ENCODE results near the gene SLC8A3.

SLC8A3 gene

DNA sequence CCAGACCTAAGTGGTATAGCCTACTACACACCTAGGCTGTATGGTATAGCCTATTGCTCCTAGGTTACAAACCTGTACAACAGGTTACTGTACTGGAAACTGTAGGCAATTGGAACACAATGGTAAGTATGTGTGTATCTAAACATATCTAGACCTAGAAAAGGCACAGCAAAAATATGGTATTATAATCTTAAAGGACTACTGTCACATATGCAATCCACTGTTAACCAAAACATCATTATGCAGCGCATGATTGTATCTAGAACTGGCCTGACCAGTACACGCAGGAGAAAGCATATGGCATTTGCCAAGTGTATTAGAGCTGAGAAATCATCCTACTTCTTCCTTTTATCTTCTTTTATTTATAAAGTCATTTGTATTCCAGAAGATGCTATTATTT lies 75.5 kb downstream of the SLC8A3 start:
- no peak for DNase-seq

DNA sequence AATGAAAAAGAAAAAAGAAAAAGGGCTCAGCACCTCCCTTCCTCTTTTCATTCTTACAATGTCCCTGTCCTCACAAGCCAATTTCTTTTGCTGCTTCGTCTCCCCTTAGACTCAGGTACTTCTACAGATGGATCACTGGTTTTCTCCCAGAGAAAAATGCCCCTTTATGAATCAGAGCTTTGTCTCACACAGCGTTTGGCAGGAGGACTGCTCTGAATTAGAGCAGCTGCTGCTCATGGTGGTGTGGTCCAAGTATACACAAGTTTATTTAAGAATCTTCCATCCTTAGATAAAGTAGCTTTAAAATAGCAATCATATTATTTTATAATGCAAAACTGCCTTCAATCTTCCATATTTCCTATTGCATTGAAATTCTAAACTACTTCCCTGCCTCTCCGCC lies 80.3 kb downstream of the SLC8A3 start:
- no peak for DNase-seq

DNA sequence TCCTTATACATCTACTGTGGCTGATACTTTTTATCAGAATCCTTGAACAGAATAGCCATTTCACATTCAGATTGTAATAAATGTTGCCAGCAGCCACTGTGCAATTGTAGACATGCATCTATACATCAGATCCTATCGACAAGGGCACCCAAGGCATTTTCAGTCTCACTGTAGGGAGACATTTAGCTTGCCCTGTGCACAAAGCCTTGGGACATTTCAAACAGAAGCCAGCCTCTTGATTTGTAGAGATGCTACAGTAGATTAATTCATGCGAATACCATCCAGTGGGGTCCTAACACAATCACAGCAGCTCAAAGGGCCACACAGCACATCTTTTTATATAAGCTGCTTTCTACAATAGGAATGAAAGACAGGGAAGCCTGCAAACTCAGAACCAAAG lies 81.4 kb downstream of the SLC8A3 start:
- no peak for DNase-seq

DNA sequence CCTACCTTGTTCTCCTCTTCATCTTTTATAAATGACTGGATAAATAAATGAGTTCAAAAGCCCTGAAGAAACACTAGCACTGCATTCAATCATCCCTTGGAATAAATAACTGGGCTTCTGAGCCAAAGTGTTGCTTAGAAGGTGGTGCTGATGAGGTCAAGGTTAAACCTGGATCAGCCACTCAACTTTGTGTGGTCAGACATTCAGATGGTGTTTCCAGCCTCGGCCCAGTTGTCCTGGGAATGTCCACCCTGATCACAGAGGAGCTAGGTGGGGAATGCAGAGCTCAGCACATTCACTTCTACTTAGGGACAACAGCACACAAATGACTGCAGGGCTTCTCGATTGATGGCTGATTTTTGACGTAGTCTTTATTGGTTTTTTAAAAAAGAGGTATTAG lies 88.7 kb downstream of the SLC8A3 start:
- DNase-seq, result no peak

DNA sequence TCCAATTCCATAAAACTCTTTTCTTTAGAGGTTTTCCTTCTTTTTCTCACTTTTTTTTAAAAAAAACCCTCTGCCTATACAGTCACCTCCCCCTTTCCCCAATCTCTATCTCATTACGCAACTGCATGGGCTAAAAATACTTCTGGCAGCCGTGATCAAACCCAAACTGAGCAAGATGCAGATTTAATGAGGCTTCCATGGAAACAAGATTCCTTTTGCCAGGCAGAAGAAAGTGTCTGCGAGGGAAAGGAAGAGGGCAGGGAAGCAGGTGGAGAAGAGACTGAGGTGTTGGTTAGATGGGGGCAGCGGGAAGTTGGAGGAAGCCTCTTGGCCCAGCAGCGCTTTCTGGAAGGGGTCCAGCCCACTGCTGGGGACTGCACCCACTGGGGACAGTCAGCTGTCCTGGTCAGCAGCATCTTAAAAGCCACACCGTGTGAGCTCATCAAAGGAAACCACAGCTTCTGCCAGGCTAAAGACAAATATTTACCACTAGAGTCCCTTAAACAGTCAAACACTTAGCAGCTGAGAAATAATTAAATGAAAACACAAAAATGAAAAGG lies 90.4 kb downstream of the SLC8A3 start:
- DNase-seq, result no peak

DNA sequence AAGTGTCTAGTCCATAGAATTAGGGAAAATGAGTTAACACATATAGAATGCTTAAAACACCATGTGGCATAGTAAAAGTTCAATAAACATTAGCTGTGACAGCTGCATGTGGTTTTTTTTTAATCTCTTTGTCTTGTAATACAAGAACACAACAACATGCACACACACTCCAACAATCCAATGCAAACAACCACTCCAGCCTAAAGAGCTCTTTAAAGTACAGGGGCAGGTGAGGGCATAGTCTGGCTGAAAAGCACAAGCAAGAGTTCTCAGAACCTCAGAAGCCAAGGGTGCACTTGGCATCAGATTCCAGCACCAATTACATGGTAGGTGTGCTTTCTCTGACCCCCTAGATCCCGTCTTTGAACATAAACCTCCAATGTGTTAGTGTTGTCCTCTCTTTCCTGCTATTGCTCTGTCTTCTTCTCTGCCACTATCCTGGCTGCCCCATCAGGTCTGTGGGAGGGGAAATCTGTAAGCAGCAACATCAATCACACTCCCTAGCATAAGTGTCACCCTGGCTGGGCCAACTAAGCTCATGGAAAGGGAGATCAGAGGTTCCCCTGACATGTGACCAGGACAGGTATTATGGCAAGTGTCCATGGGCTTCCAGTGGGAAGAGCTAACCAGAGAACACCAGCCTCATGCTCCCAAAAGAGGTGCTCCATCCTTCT lies 91.0 kb downstream of the SLC8A3 start:
- DNase-seq, result no peak

DNA sequence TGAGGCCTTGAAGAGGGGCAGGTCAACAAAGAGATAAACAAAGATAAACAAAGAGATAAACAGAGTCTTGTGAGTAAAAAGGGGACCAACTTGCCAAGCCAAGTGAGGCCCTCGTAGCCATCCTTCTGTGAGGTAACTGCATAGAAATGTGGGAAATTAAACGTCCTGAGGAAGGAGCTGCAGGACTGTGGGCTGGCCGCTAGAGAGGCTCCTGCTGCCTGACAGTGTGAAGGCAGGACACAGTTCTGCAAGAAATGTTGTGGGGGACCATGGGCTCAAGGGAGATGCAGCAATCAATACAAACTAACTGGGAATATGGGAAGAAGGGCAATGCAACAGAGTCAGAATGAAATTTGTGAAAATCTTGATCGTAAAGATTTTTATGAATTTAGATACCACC lies 91.9 kb downstream of the SLC8A3 start:
- DNase-seq, result no peak

DNA sequence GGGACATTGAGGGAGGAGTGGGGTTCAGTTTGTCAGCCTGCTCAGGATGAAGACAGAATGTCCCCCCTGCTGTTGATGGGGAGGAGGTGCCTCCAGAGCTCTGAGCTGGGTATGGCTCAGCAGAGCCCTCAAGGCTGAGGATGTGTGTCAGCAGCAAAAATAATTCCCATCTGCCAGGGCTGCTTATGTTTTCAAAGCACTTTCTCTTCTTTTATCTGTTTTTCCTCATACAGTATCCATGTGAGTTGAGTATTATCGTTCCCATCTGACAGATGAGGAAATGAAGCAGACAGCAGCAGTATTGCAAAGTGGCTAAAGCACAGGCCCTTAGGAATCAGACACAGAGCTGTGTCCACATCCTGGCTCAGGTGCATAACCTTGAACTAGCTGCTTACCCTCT lies 94.1 kb downstream of the SLC8A3 start:
- no peak for DNase-seq

DNA sequence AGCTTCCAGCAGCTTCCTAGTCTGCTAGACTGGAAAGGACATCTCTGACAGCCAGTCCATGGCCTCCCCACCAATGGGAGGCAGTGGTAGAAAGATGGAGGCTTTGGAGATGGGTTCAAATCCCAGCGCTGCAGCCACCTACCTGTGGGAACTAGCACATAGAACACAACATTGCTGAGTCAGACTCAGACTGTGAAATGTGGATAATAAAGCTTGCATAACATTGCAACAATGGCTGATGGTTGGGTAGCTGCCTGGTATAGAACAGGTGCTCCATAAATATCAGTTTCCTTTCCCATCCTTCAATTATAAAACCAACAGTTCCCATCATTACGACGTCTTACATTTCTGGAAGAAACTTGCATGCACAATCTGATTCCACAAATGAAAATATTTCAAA lies 94.6 kb downstream of the SLC8A3 start:
- DNase-seq, result no peak

DNA sequence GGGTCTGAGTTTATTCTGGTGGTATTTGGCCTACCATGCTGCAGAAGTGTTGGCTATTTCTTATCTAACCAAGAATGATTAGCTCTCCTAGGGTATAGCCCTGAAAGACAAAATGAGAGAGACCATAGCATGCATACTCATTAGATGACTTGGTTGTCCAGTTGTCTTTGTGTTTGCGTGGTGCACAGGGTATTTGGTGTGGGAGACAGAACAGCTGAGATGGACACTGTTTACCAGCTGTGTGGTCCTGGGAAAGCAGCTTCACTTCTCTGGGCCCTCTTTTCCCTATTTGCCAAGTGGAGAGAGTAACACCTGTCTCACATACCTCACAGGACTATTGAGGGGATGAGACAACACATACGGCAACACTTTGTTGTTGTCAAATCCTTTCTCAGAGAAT lies 95.6 kb downstream of the SLC8A3 start:
- DNase-seq, result no peak

DNA sequence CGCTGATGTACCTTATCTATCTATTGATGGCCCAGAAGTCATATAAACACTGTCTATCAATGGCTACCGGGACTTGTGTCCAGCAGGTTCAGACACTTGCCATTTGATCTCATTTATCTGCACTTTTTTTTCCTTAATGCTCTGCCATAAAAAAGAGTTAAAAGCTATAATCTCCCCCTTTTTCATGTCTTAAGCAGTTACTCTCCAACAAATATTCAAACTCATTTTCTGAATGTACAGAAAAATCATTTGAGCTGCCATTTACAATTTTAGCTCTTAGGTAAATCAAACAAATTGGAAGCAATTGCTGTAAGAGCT lies 101.4 kb downstream of the SLC8A3 start:
- DNase-seq, result no peak

DNA sequence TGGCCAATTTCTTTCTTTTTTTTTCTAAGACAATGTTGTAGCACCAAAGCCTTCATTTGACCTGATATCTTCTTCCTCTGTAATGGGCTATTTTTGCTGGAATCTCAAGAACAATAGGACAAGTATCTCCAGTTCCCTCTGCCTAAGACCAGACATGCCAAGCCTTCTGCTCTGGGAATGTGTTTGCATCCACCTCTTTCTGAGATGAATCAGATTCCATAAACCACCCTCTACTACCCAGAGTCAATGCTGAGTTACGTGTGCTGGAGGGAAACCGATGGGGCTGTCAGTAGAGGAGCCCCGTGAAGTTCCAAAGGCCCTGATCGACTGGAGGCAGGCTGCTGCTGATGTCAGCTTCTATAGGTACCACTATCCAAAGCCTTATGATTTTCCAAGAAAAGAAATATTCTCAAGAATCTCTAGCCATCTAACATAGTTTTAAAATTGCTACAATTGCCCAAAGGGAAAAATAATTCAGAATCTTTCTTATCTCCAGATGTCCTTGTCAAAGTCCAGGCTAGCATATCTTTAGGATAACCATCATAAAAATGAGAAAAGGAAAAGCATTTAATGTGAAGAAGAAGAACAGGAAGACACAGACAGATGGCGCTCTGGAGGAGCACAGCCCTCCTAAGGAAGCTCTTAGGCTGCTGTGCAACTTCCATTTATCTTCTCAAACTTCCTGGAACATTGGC lies 101.9 kb downstream of the SLC8A3 start:
- no peak for DNase-seq

DNA sequence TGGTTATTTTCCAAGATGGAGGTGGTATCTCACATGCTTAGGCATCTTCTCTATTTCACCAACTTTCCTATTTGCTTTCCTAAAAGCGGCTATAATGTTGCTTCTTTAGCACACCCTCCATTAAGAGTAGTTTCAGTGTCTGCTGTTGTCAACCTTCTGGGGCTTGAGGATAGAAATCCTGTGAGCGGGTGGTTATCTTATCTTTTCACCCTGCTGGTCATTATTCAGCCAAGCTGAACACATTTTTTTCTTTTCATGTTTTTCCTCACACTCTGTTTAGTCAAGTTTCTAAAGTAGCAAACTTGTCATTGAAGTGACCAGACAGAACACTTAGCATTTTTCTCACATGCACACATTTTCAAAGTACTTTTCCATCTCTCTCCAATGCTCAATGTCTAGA lies 104.5 kb downstream of the SLC8A3 start:
- no peak for DNase-seq

DNA sequence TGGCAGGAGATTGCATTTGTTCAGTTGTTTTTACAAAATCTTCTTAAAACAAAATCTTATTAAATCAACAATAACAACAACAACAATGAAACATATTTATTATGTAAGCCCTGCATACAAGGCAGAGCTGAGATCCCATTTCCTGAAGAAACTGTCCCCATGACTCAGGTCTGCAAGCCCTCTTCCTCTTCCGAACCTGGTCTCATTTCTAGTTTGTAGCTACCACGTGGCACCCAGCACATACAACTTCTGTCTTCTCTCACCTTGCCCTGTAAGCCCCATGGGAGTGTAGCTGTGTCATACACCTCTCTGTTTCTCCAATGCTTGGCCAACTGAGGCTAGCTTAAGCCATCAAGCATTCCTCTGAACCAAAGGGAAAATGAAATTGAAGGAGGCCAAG lies 106.4 kb downstream of the SLC8A3 start:
- no peak for DNase-seq

DNA sequence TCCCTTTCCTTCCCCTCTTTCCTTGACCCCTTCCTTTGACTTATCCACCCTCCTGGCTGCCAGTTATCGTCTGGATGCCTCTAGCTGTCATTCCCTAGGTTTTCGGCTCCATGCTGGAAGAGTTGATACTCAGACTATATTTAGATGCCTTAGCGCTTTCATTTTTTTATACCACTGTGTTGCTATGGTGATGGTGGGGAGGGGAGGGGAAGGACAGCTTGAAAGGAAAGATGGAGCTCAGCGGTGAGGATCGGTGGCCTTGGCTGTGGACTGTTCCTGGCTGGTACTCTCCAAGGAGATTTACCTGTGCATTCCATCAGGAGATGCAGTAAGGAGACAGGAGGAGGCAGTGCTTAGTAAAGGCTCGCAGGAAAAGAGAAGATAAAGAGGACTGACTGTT lies 108.7 kb downstream of the SLC8A3 start:
- DNase-seq, result no peak

DNA sequence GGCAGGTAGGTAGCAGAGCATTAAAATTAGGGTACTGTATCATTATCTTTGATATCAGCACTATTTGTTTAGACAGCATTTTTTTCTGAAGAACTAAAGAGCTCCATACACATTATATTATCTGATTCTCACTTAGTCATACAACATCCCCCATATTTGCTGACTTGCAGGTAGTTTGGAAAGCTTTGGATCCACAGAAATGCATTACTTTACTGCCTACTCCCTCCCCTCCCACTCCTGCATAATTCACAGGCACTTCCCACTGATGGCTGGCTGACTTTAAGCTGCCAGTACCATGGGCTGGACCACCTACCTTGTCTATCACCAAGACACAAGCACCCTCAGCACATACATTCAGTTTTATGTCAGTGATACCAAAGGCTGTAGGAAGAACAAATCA lies 110.4 kb downstream of the SLC8A3 start:
- no peak for DNase-seq

DNA sequence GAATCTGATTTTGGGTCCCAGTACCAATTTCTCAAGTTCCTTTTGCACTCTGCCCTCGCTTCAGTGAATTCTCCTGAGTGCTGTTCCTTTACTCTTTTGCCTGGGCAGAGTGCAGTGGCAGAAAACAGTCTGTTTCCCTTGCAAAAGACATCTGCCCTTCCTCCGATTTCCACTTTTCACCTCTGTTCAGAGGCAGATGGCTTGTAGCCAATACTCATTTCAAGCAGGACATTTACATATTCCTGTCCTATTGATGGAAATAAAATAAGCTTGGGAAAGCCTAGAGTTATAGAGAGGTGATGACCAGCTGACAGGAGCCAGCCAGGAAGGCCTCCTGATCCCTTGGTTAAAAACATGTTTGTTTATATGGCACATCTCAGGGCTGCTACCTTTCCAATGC lies 111.0 kb downstream of the SLC8A3 start:
- no peak for DNase-seq

DNA sequence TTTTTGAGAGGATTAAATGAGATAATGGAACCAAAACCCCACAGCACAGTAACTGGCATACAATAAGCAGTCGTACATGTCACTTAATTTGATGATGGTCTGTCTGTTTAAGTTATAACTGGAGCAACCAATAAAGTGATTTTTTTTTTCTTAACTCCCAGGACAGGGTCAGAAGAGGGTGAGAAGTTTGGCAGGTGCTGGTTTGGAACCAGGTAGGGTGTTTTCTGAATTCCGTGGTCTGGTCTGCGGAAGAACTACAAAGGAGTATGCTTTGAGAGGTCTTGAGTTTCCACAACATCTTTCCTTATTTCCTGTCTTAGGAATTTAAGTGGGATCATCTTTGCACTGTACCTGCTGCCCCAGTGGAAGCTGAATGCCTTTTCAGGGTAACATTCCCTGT lies 111.7 kb downstream of the SLC8A3 start:
- no peak for DNase-seq

DNA sequence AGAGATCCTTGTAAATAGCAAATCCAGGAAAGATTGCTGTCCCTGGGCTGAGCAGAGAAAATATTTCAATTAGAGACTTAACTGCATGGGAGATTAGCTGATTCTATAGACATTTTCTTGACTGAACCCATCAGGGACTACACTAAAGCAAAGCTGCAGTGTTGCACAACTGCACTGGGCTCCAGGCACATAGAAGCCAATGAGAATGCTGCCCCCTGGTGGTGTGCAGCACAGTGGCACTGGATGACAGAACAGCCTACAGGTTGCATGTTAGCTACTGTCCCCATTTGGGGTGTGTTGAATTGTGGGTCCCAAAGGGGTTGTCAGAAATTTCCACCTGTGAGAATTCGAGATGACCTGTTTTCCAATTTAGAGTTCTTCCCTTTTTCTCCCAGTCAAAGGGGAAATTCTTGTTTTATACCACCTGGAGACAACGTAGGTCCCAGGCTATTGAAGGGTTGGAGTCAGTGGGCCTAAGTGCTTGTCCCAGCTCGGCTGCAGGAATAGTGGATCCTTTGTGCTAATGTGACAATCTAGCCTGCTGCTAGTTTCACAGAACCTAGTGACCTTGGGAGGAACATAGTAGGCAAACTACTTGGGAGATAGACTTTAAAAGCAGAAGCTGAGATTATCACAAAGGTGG lies 114.7 kb downstream of the SLC8A3 start:
- peak in 3 of 4 experiments; percentile 3 to 17 (median 15) for DNase-seq

DNA sequence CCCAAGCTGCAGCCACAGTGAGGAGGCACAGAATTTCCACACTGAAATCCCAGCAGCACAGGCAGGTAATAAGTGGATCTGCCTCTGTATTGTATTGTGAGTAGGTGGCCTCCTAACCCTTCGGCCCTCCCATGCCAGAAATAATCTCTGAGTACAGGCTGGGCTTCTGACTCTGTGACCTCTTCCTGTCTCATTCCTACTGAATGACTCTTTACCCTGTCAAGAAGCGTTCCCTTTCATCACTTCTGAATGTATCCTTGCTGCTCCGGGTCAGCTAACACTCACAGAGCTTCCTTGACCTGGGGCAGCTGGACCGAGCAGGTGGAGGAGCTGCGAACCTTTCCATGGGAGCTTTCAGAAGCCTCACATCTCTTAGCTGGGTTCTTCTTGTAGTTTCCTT lies 119.6 kb downstream of the SLC8A3 start:
- no peak for DNase-seq

DNA sequence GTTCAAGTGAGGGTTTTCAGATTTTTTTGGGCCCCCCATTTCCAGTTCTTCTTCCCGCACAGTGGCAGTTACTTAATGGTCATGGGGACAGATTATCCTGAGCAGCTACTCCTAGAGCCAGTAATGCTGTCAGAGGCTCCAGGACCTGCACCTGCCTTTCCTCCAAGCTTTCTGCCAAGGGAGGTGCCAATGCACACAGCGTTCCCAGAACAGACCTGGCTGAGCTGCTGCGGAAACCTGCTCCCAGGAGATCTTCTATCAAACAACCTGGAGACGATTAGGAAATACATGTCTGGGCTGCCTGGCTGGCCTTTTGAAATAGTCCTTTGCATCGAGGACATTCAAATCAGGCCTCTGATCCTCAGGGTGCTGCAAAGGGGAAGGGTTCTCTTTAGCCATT lies 120.9 kb downstream of the SLC8A3 start:
- no peak for DNase-seq

DNA sequence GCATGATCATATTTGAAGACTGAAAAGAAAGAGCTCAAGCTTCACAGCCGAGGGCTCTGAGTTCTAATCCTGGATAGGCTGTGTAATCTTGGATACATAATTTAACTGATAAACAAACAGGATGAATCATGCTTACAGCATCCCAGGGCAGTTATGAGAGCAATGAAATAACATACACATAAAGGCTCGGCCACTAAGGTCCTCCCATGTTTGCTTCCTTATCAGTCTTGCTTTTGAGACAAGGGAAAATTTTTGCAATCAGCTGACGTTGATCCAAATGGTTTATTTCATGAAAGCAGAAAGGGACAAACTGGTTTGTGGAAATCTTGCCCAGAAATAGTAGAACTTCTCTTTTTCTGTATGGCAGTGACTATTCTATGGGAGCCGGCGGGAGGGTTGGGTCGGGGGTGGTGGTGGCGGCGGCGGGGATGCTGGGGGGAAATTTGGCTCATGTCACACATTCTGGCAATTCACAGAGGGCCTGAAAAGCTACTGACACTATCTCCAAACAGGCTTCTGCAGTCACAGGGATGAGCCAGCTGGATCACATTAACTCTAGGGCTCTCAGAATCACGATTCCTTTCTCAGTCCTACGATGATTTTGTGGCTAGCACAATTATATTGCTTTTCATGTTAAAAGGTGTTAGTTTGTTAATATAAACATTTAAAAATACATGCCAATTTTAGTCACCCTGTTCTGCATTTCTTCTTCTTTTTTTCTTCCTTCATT lies 124.5 kb downstream of the SLC8A3 start:
- no peak for DNase-seq

DNA sequence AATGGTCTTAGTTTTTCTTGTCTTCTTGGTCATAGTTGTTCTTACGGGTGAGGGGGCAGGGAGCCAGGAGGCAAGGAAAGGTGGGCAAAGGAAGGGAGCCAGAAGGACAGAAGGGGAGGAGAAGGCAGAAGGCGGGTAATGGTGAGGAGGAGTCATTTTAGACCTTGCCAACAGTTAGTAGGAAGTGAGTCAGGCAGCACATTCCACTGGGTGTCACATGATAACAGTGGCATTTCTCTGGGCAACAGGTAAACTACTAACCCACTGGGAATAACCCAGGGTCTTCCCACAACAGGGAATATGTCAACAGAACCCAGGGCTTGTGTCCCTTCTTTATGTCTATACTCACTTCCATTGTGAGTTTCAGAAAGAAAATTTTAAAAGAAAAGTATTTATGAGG lies 127.6 kb downstream of the SLC8A3 start:
- DNase-seq, result no peak

DNA sequence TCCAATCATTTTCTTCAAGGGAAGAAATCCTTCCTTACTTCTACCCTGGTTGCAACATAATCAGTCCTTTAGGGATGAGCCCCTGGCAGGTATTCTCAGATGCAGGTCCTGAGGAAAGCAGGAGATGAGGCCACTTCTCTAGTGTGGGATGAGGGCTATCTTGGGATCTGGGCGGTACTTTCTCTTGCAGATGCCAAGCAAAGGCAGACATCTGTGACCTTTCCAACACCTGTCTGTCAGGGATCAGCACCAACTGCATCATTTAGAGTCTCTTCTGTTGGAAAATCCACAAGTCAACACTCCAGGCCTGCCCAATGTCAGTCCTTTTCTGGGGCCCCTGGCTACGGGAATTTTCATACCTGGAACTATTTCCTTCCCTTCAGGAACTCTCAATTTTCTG lies 129.2 kb downstream of the SLC8A3 start:
- no peak for DNase-seq

Measured in activated CD4-positive, CD25-positive, alpha-beta regulatory T cell (primary cell).